ENCODE measurements around the gene KLK5.

Gene KLK5

GRCh38 chr19:50957587-50957986 is 4.7 kb upstream of the KLK5 start:
- H3K9me3 ChIP-seq (ENCODE audit: severe bottlenecking) = no peaks in the 10 kb centered on the region

GRCh38 chr19:50949861-50950260 is 3.0 kb downstream of the KLK5 start:
- Histone ChIP-seq H3K36me3 (no peaks in the 10 kb centered on the region), H3K27ac (no peak overlapping the region), H3K9me3 (ENCODE audit: severe bottlenecking) (peaks cover 3% of the 10 kb centered on the region), H3K4me3 (ENCODE audit: low read depth, low read length) (no peak overlapping the region), H3K27me3 (ENCODE audit: insufficient read depth, low read depth, severe bottlenecking) (peaks cover 67% of the 10 kb centered on the region)
- no peak for DNase-seq
- no peak for TF ChIP-seq CTCF (IDR thresholded peaks at IDR 0.05; ENCODE audit: low read depth, low read length)

More at GRCh38 chr19:50957587-50957986, 4.7 kb upstream of the KLK5 start:
- no peak overlapping the region for H3K4me3 ChIP-seq (ENCODE audit: low read depth, low read length)
- no peak overlapping the region for H3K27ac ChIP-seq
- no peak for DNase-seq
- no peaks in the 10 kb centered on the region for H3K36me3 ChIP-seq
- no peak for TF ChIP-seq CTCF (IDR thresholded peaks at IDR 0.05; ENCODE audit: low read depth, low read length)
- H3K27me3 ChIP-seq (ENCODE audit: insufficient read depth, low read depth, severe bottlenecking) = peaks cover 72% of the 10 kb centered on the region

GRCh38 chr19:50947123-50947522 is 5.7 kb downstream of the KLK5 start:
- Histone ChIP-seq H3K9me3 (ENCODE audit: severe bottlenecking) (peaks cover 3% of the 10 kb centered on the region), H3K27me3 (ENCODE audit: insufficient read depth, low read depth, severe bottlenecking) (peaks cover 65% of the 10 kb centered on the region), H3K27ac (no peak overlapping the region), H3K36me3 (no peaks in the 10 kb centered on the region), H3K4me3 (ENCODE audit: low read depth, low read length) (no peak overlapping the region)
- DNase-seq = no peak
- TF ChIP-seq CTCF (IDR thresholded peaks at IDR 0.05; ENCODE audit: low read depth, low read length) = no peak

- no peak for DNase-seq
- Histone ChIP-seq H3K36me3 (no peaks in the 10 kb centered on the region), H3K4me3 (ENCODE audit: low read depth, low read length) (no peak overlapping the region), H3K27me3 (ENCODE audit: insufficient read depth, low read depth, severe bottlenecking) (peaks cover 54% of the 10 kb centered on the region), H3K27ac (no peak overlapping the region), H3K9me3 (ENCODE audit: severe bottlenecking) (no peaks in the 10 kb centered on the region)
- TF ChIP-seq CTCF (IDR thresholded peaks at IDR 0.05; ENCODE audit: low read depth, low read length) = no peak
Observed at GRCh38 chr19:50944795-50945194, 8.0 kb downstream of the KLK5 start.

GRCh38 chr19:50943074-50943828 is 9.6 kb downstream of the KLK5 start:
- no peak overlapping the region for H3K27ac ChIP-seq
- peaks cover 5% of the 10 kb centered on the region for H3K9me3 ChIP-seq (ENCODE audit: severe bottlenecking)
- H3K36me3 ChIP-seq = no peaks in the 10 kb centered on the region
- TF ChIP-seq CTCF (IDR thresholded peaks at IDR 0.05; ENCODE audit: low read depth, low read length) = no peak
- no peak for DNase-seq
- H3K4me3 ChIP-seq (ENCODE audit: low read depth, low read length) = no peak overlapping the region
- H3K27me3 ChIP-seq (ENCODE audit: insufficient read depth, low read depth, severe bottlenecking) = peaks cover 57% of the 10 kb centered on the region

- Histone ChIP-seq H3K36me3 (no peaks in the 10 kb centered on the region), H3K4me3 (ENCODE audit: low read depth, low read length) (no peak overlapping the region), H3K27ac (no peak overlapping the region), H3K27me3 (ENCODE audit: insufficient read depth, low read depth, severe bottlenecking) (peaks cover 63% of the 10 kb centered on the region), H3K9me3 (ENCODE audit: severe bottlenecking) (peaks cover 5% of the 10 kb centered on the region)
- TF ChIP-seq CTCF (IDR thresholded peaks at IDR 0.05; ENCODE audit: low read depth, low read length) = no peak
- no peak for DNase-seq
Observed at GRCh38 chr19:50939596-50939995, 13.2 kb downstream of the KLK5 start.
